HepG2 (cell line): ENCODE measurements around the gene LIMS2. TPM values are rescaled to one million over a fixed set of nuclear protein-coding genes. Genes with fewer than 3 reads are reported as not detected.
A peak's percentile ranks its signal among the peaks of the same experiment; 100 is the strongest.

Source experiments
- ATAC-seq: fragments of 200-7000 bp; cut with Tn5 transposase; 3 replicates; pipeline ENCODE4 v1.9.1; 2020; ENCODE audit warnings: mild to moderate bottlenecking, moderate library complexity
- BruUV-seq: library from RNA; stranded (reverse); fragments of 400-500 nt; replicated peaks from 2 replicates; lab custom pipeline; 2021; lab: Mats Ljungman, UMichigan
- CTCF ChIA-PET: fragments of 300-600 bp; formaldehyde crosslinking; extraction: SDS; loops from one replicate; lab custom pipeline; 2021; ENCODE audit warnings: low total read pairs, inconsistent platforms, low intra/inter-chr PET ratio; lab: Yijun Ruan, JAX
- POLR2A ChIA-PET: fragments of 350-600 bp; sonication (Branson Sonifier 250); formaldehyde crosslinking; loops from one replicate; lab custom pipeline; 2020; ENCODE audit warnings: antibody characterized with exemption, inconsistent platforms; lab: Yijun Ruan, JAX
- DNase-seq: peaks from one replicate; pipeline ENCODE4 v3.0.0-alpha.2; 2015; ENCODE audit warnings: low spot score
- FAIRE-seq: peaks from 3 replicates; lab custom pipeline; 2011; peaks lifted over from hg19 to GRCh38; lab: Jason Lieb, UNC
- H2AFZ ChIP-seq: one replicate; pipeline ENCODE4 v1.6.1; 2011; ENCODE audit warnings: low read length, inconsistent platforms
- H3K27ac ChIP-seq: fragments of 300-600 bp; 3 replicates; pipeline ENCODE4 v1.8.0; 2011; ENCODE audit warnings: mixed run types, mild to moderate bottlenecking, mixed read lengths, low read length, inconsistent platforms; ENCODE audit not compliant: insufficient read depth; ENCODE audit errors: extremely low read length
- H3K27me3 ChIP-seq, 2 experiments: fragments of 200-600 bp in 1 of 2; 2 replicates in 1 of 2; 3 replicates in 1 of 2; pipeline versions ENCODE4 v1.6.0 to v1.8.0; 2011; ENCODE audit warnings: low read length in 2 of 2, mild to moderate bottlenecking in 2 of 2, moderate library complexity in 2 of 2, inconsistent platforms in 1 of 2; ENCODE audit not compliant: insufficient read depth in 2 of 2, control insufficient read depth in 1 of 2
- H3K36me3 ChIP-seq, 2 experiments: fragments of 200-600 bp in 1 of 2; replicated peaks in 1 of 2; 2 replicates in 1 of 2; 3 replicates in 1 of 2; pipeline versions ENCODE4 v1.5.1 to v1.8.0; 2011; ENCODE audit warnings: low read length in 2 of 2, inconsistent platforms in 1 of 2; ENCODE audit not compliant: insufficient read depth in 2 of 2, control insufficient read depth in 1 of 2
- H3K4me1 ChIP-seq: 2 replicates; pipeline ENCODE4 v1.5.1; 2012; ENCODE audit warnings: low read length, inconsistent platforms; ENCODE audit not compliant: insufficient read depth
- H3K4me2 ChIP-seq: 2 replicates; pipeline ENCODE4 v1.6.0; 2011; ENCODE audit warnings: low read depth, low read length, inconsistent platforms
- H3K4me3 ChIP-seq, 3 experiments: fragments of 200-600 bp in 1 of 3; sonication (generic), shearing (Covaris generic) in 1 of 3; replicated peaks in 1 of 3; 2 replicates each; pipeline ENCODE4 v1.5.1; 2011 to 2016; ENCODE audit warnings: low read length in 3 of 3, inconsistent platforms in 2 of 3, low read depth in 2 of 3, mild to moderate bottlenecking in 2 of 3, control low read depth in 1 of 3, mixed read lengths in 1 of 3; ENCODE audit not compliant: insufficient read depth in 1 of 3
- H3K79me2 ChIP-seq: one replicate; pipeline ENCODE4 v1.6.1; 2011; ENCODE audit warnings: low read length, inconsistent platforms; ENCODE audit not compliant: insufficient read depth
- H3K9ac ChIP-seq: 2 replicates; pipeline ENCODE4 v1.6.0; 2011; ENCODE audit warnings: mild to moderate bottlenecking, low read depth, low read length, inconsistent platforms; ENCODE audit not compliant: insufficient read depth
- H3K9me3 ChIP-seq: 2 replicates; pipeline ENCODE4 v1.5.1; 2012; ENCODE audit warnings: mild to moderate bottlenecking, low read length
- H4K20me1 ChIP-seq: 2 replicates; pipeline ENCODE4 v1.6.0; 2011; ENCODE audit warnings: inconsistent platforms, mild to moderate bottlenecking, low read length, moderate library complexity; ENCODE audit not compliant: insufficient read depth
- ATF1 ChIP-seq: IDR thresholded peaks from 2 replicates; pipeline ENCODE4 v1.6.1; 2016; ENCODE audit warnings: mild to moderate bottlenecking, control low read depth
- FOXO4 ChIP-seq: sonication (generic); formaldehyde crosslinking; conservative IDR thresholded peaks from 2 replicates; pipeline ENCODE4 v1.8.1; 2023; ENCODE audit warnings: missing genetic modification reagents
- GABPA ChIP-seq, 2 experiments: IDR thresholded peaks; 2 replicates each; pipeline ENCODE4 v1.6.1; 2011 to 2016; ENCODE audit warnings: low read depth in 2 of 2, low read length in 1 of 2, missing biosample characterization in 1 of 2, missing genetic modification characterization in 1 of 2
- HIC2 ChIP-seq: sonication (generic); formaldehyde crosslinking; IDR thresholded peaks from 2 replicates; pipeline ENCODE4 v1.9.0; 2022; ENCODE audit warnings: low read depth, missing genetic modification reagents
- HNRNPL ChIP-seq: fragments of 200-400 bp; formaldehyde crosslinking; IDR thresholded peaks from 2 replicates; pipeline ENCODE4 v1.6.1; 2017; ENCODE audit warnings: mild to moderate bottlenecking, low read depth, low read length
- MTA3 ChIP-seq: sonication (generic); formaldehyde crosslinking; IDR thresholded peaks from 2 replicates; pipeline ENCODE4 v1.4.0; 2020; ENCODE audit warnings: missing genetic modification reagents
- NR1H2 ChIP-seq: sonication (generic); formaldehyde crosslinking; IDR thresholded peaks from 2 replicates; pipeline ENCODE4 v1.8.1; 2022; ENCODE audit warnings: low read depth, missing genetic modification reagents, borderline replicate concordance
- TEAD2 ChIP-seq: sonication (generic); formaldehyde crosslinking; IDR thresholded peaks from 2 replicates; pipeline ENCODE4 v1.9.0; 2021; ENCODE audit warnings: missing genetic modification reagents
- TOPORS ChIP-seq: sonication (generic); formaldehyde crosslinking; IDR thresholded peaks from 2 replicates; pipeline ENCODE4 v1.8.0; 2023; ENCODE audit warnings: mild to moderate bottlenecking, missing genetic modification reagents
- ZFAT ChIP-seq: sonication (generic); formaldehyde crosslinking; conservative IDR thresholded peaks from 2 replicates; pipeline ENCODE4 v1.8.1; 2023; ENCODE audit warnings: missing genetic modification reagents, inconsistent platforms
- ZNF17 ChIP-seq: sonication (generic); formaldehyde crosslinking; IDR thresholded peaks from 2 replicates; pipeline ENCODE4 v1.5.0; 2020; ENCODE audit warnings: mild to moderate bottlenecking, missing genetic modification reagents
- ZNF296 ChIP-seq: sonication (generic); formaldehyde crosslinking; conservative IDR thresholded peaks from 2 replicates; pipeline ENCODE4 v1.5.0; 2020; ENCODE audit warnings: mild to moderate bottlenecking, missing genetic modification reagents
- ZNF563 ChIP-seq: sonication (generic); formaldehyde crosslinking; IDR thresholded peaks from 2 replicates; pipeline ENCODE4 v1.8.0; 2022; ENCODE audit warnings: mild to moderate bottlenecking, moderate library complexity, missing genetic modification reagents
- ZNF598 ChIP-seq: sonication (generic); formaldehyde crosslinking; IDR thresholded peaks from 2 replicates; pipeline ENCODE4 v1.5.1; 2020; ENCODE audit warnings: mild to moderate bottlenecking, missing genetic modification reagents, borderline replicate concordance
- WGBS: methylation state at CpG from one replicate; pipeline ENCODE4 v1.1.6; 2017; ENCODE audit warnings: low lambda C conversion rate; 5-methylcytosine and 5-hydroxymethylcytosine counted together
- in situ Hi-C: cut with HindIII; loops from 2 replicates; pipeline ENCODE4 v1.10.0; 2017; ENCODE audit warnings: low pct_unique_long_range_greater_than_20kb; ENCODE audit not compliant: extremely low pct_ligation_motif_present
- intact Hi-C: fragments of 100-400 bp; cut with micrococcal nuclease; formaldehyde crosslinking; loops from one replicate; pipeline ENCODE4 v1.10.0; 2022; ENCODE audit not compliant: unreplicated experiment
- polyA plus RNA-seq, 8 experiments: library from polyadenylated mRNA; depleted of rRNA in 3 of 8; stranded (reverse) in 7 of 8; unstranded in 1 of 8; fragments of >200 nt; fragmentation: Illumina TruSeq in 4 of 8; extraction: Trizol in 4 of 8; gene quantifications; 2 replicates each; pipeline versions ENCODE4 v1.2.1 to v1.2.3, GENCODE V29; 2011 to 2016; ENCODE audit warnings: low read depth in 4 of 8, missing spikeins in 1 of 8, mixed read lengths in 1 of 8; ENCODE audit not compliant: insufficient read depth in 1 of 8
- total RNA-seq, 5 experiments: library from RNA; depleted of rRNA; stranded (reverse); fragments of >200 nt; fragmentation: Illumina TruSeq; extraction: Trizol; gene quantifications; 2 replicates each; pipeline ENCODE4 v1.2.3, GENCODE V29; 2016; ENCODE audit warnings: low read depth in 1 of 5

LIMS2 gene
- total and polyA plus RNA-seq, 2 of the 13 experiments (the other 11 are each of a cell fraction or from before 2014, with no cell fraction given), result 1.0 to 1.9 TPM

- Histone ChIP-seq H3K9me3 (no peaks in the 10 kb centered on the region), H2AFZ (no peak overlapping the region), H3K4me2 (no peak overlapping the region), H4K20me1 (no peaks in the 10 kb centered on the region), H3K4me3 (no peak overlapping the region), H3K36me3 (no peaks in the 10 kb centered on the region), H3K27ac (no peak overlapping the region), H3K9ac (no peak overlapping the region), H3K27me3 (peaks cover 8 to 60% of the 10 kb centered on the region in 2 experiments), H3K79me2 (no peaks in the 10 kb centered on the region), H3K4me1 (peaks cover 73% of the 10 kb centered on the region)
- BruUV-seq, result no TSS peak
- intact Hi-C loops, result loop anchor here (10.0 kb wide), 1 partner anchor 108 kb away; the partner anchor contains the start of gene MYO7B
- POLR2A ChIA-PET, result no interaction called here
- DNase-seq (no peak), ATAC-seq (no peak), FAIRE-seq (no peak)
- in situ Hi-C loops, result no loop called here
- TF ChIP-seq TOPORS (CRISPR knock-in tag), result no peak
- 0 out of 2 replicates have a peak, but pooled peaks have one; percentile 54 for TF ChIP-seq FOXO4 (CRISPR knock-in tag)
- WGBS, result 60% methylated on average over 16 of the region's 17 CpGs
- CTCF ChIA-PET, result no interaction called here
Measured at GRCh38 chr2:127642706-127643438, 32.5 kb downstream of the LIMS2 start.

GRCh38 chr2:127641846-127642507 lies 33.4 kb downstream of the LIMS2 start:
- Histone ChIP-seq H4K20me1 (no peaks in the 10 kb centered on the region), H3K9me3 (no peaks in the 10 kb centered on the region), H3K4me3 (no peak overlapping the region), H3K4me2 (no peak overlapping the region), H3K27me3 (peaks cover 11 to 60% of the 10 kb centered on the region in 2 experiments), H3K4me1 (peaks cover 73% of the 10 kb centered on the region), H3K36me3 (no peaks in the 10 kb centered on the region), H2AFZ (no peak overlapping the region), H3K79me2 (no peaks in the 10 kb centered on the region), H3K9ac (no peak overlapping the region), H3K27ac (no peak overlapping the region)
- ATAC-seq, result no peak
- no peak for FAIRE-seq
- no TSS peak for BruUV-seq
- 56% methylated on average over 20 of the region's 25 CpGs for whole genome bisulfite sequencing
- ChIA-PET POLR2A (no interaction called here), CTCF (no interaction called here)
- intact Hi-C loops, result loop anchor here (10.0 kb wide), 1 partner anchor 107 kb away; the partner anchor contains the start of gene MYO7B
- no peak for DNase-seq
- in situ Hi-C loops, result no loop called here
- TF ChIP-seq ATF1, result no peak
- TF ChIP-seq ZNF598, result no peak
- TF ChIP-seq MTA3, result no peak
- no peak for TF ChIP-seq ZNF563 (CRISPR knock-in tag)
- TF ChIP-seq ZNF296, result no peak
- peak; percentile 92 for TF ChIP-seq HNRNPL
- no peak for TF ChIP-seq ZFAT (CRISPR knock-in tag)
- peak; percentile 43; the same call in 1 of the 2 replicates for TF ChIP-seq HIC2 (CRISPR knock-in tag)
- TF ChIP-seq NR1H2 (CRISPR knock-in tag), result no peak
- no peak for TF ChIP-seq GABPA (IDR thresholded peaks at IDR 0.05; ENCODE audit: low read depth, low read length)
- peak; percentile 54 for TF ChIP-seq GABPA (CRISPR knock-in tag; IDR thresholded peaks at IDR 0.05; ENCODE audit: low read depth)
- TF ChIP-seq ZNF17 (CRISPR knock-in tag), result no peak
- TF ChIP-seq TEAD2 (CRISPR knock-in tag), result no peak
